Posterior vena cava (tissue), 2 donors: ENCODE measurements around the gene SYNGR2. TPM values are rescaled to one million over a fixed set of nuclear protein-coding genes. Genes with fewer than 3 reads are reported as not detected.

Experiments
- DNase-seq: peaks from one replicate; pipeline ENCODE4 v3.0.0-alpha.2; 2020; ENCODE audit warnings: low spot score
- intact Hi-C, 2 donors: fragments of 100-400 bp; cut with DNase I; formaldehyde crosslinking; loops; one replicate each; pipeline versions ENCODE4 v1.14.1 to v1.14.2; 2022 to 2023
- long read RNA-seq, 2 donors: library from polyadenylated mRNA; unstranded; transcript quantifications; one replicate each; pipeline ENCODE4 v2.0.0, GENCODE V29; 2020 to 2021
- total RNA-seq, 2 donors: library from RNA; stranded (reverse); fragmentation: NEBNext Ultra II Directional; extraction: Animal tissue kit (Norgen Biotek cat#: 25700); gene quantifications; one replicate each; pipeline ENCODE4 v1.2.1, GENCODE V29; 2021
- donor health status: DM: yes; HTN: yes; CAD: no.
- donor health status: DM: yes; HTN: yes; CAD: no.

The SYNGR2 gene, protein sequence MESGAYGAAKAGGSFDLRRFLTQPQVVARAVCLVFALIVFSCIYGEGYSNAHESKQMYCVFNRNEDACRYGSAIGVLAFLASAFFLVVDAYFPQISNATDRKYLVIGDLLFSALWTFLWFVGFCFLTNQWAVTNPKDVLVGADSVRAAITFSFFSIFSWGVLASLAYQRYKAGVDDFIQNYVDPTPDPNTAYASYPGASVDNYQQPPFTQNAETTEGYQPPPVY
- 10 to 100 TPM; 44.5 to 58.1 TPM for total RNA-seq
- long read RNA-seq, donor 1, transcript SYNGR2-204 (3 exons, 2,125 nt) = minor isoform, 5 of 54 reads
- long read RNA-seq, donor 1, transcript SYNGR2-201 (4 exons, 2,325 nt) = major isoform, 41 of 54 reads
- long read RNA-seq, donor 1, partial matches to known transcripts = 5 of 54 reads
- long read RNA-seq, donor 1, other reads (novel, unspliced or antisense) = 0 of 54 reads
- long read RNA-seq, donor 2, transcript SYNGR2-202 (5 exons, 949 nt) = minor isoform, 13 of 545 reads
- long read RNA-seq, donor 2, transcript SYNGR2-204 (3 exons, 2,125 nt) = minor isoform, 65 of 545 reads
- long read RNA-seq, donor 2, transcript SYNGR2-201 (4 exons, 2,325 nt) = major isoform, 449 of 545 reads
- long read RNA-seq, donor 2, partial matches to known transcripts = 6 of 545 reads
- long read RNA-seq, donor 2, other reads (novel, unspliced or antisense) = 4 of 545 reads

DNA sequence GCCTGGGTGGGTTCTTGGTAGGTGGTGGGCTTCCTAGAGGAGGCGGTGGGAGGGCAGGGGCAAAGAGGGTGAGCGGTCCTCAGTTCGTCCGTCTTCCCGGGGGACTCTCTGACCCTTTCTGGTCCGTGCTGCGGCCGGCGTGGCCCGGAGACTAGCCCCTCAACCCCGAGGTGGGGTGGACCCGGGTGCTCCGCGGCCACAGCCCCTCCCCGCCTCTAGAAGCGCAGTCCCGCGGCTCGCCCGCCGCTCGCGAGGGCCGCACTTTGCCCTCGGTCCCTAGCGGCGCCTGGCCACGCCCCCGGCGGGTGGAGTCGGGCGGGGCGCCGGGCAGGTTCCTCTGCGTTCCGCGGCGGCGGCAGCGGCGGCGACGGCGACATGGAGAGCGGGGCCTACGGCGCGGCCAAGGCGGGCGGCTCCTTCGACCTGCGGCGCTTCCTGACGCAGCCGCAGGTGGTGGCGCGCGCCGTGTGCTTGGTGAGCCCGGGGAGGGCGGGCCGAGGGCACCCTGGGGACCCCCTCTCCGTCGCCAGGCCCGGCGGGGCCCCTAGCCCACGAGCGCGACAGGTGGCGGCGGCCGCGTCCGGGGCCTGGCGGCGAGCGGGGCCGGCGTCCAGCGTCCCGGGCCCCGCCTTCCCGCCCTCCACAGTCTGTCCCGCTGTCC, at the start of gene SYNGR2:
TSS of gene SYNGR2 (plus strand) at position 340 of the 661 bp plus-strand sequence. CDS start at position 376, 36 bp downstream.
- intact Hi-C loops = no loop called here
- peak; percentile 94 for DNase-seq

DNA sequence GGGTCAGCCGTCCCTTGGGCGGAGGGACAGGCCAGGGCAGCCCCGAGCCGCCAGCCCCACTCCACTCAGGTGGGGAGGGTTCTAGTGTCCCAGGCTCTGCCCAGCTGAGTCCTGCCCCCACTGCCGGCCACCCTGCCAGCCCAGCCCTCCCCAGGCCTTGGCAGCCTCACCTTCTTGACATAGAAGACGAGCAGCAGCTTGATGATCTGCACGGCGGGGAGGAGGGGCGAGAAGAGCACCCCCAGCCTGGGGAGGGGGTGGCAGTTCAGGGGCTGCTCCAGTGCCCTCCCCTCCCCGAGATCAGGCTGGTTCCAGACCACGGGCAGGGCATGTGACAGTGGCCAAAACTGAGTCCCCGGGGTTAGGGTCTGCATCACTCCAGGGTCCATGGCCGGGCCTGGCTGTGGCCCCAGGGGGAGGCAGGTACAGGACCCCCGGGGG, 49.6 kb upstream of the SYNGR2 start:
- intact Hi-C loops = no loop called here
- no peak for DNase-seq

DNA sequence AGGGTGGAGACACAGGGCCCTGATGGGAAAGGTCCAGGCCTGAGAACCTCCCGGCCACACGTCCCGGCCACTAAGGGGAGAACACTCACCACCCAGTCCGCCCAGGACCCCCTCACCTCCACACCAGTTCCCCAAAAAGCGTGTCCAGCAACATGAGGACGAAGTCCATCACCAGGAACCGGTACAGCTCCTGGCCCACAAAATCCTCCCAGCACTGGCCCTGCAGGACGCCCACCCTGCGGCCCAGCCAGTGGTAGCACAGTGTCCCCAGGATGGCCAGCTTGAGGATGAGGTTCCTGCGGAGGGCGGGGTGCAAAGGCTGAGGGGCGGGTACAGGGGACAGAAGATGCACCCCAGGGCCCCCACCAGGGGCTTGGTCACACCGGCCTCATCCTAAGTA, 47.8 kb upstream of the SYNGR2 start:
- intact Hi-C loops = loop anchor here in 1 of 2 donors (10.0 kb wide), 1 partner anchor 304 kb away; no protein-coding TSS in a partner anchor
- no peak for DNase-seq

DNA sequence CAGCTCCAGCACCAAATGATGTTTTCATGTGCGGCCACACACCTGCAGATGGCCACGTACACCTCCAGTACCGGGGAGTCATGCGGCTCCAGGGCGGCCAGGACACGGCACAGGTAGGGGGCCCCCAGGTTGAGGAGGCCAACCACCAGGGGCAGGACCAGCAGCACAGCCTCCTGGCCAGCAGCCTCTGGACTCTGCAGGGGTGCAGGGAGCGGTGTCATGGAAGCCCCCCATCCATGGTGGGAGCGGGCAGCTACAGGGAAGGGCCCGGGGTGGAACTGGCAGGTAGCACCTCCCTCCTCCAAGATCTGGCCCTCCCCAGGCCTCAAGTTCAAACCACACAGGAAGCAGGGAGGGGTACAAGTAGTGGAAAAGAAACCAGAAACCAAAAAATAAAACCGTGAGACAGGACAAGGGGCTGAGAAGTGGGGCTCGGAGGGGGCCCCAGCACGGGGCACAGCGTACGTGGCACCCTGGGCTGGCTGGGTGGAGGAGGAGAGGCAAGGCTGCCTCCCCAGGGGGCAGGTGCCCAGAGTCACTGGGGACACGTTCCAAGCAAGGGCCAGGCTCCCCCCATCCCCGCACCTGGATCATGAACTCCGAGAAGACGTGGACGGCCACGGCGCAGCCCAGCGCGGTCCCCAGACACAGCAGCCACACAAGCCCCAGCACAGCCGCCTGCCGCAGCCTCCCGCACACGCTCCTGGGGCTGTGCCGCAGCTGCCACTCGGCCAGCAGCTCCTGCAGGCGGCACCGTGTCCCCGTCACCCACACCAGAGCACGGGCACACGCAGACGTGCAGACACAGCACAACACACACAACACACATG, 47.2 kb upstream of the SYNGR2 start:
- intact Hi-C loops = loop anchor here in 1 of 2 donors (10.0 kb wide), 1 partner anchor 304 kb away; no protein-coding TSS in a partner anchor
- DNase-seq = no peak

DNA sequence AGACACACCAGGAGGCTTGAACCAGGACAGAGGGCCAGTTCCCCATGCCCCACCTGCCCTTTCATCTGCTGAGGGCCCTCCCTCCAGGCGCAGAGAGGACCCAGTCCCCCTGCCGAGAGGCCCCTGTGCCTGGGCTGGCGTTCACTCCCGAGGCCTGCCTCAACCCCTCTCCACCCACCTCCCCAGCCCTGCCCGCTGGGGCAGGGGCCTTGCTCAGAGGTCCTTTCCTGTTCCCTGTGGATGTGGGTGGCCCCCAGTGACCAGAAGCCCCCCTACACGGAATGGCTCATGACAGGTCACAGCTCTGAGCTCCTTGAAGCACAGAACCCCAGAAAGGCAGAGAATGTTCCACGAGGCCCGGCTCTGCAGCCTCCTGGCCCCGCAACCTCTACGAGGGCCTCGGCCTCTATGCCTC, 46.6 kb upstream of the SYNGR2 start:
- intact Hi-C loops = loop anchor here in 1 of 2 donors (10.0 kb wide), 1 partner anchor 303 kb away; no protein-coding TSS in a partner anchor
- no peak for DNase-seq

DNA sequence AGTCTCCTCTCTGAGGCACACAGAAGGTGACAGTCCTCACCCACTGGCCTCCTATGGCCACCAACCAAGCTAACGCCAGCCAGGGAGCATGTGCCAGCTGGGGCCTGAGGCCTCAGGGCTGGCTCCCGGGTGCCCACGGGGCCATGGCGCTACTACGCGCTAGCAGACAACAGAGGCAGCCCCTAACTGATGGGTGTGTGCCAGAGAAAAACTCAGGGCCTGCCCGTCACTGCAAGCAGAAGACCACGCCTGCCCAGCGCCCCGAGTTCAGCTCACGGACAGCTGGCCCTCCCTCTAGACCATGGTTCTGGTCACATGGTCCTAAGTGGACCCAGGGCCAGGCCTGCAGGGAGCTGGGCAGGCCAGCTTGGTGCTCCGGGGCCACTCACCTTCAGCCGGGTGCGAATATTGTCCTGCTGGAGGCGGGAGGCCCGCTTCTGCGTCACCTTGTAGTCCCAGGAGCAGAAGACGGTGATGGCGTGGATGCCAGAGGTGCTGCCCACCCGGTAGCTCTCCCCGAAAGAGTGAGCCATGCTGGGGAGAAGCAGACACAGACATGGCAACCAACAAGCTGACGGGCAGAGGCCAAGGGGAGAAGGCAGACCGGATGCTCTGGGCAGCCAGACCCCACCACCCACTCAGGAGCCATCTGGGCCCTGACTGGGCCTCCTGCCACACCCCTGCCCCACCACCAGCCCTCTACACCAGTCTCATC, 46.0 kb upstream of the SYNGR2 start:
- DNase-seq = no peak
- intact Hi-C loops = loop anchor here in 1 of 2 donors (10.0 kb wide), 1 partner anchor 302 kb away; no protein-coding TSS in a partner anchor

DNA sequence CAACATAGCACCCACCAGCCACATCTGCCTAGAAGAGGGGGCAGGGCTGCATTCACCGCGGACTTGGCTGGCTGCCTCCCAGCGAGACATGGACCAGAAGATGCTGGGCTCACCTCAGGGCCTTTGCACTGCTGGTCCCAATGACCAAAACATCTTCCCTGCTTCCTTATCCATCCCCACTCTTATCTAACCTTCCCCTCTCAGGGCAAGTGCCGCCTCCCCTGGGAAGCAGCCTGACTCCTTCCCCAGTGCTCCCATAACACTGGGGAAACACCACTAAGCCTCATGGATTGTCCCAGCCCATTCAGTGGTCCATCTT, 45.5 kb upstream of the SYNGR2 start:
- intact Hi-C loops = loop anchor here in 1 of 2 donors (10.0 kb wide), 1 partner anchor 302 kb away; no protein-coding TSS in a partner anchor

DNA sequence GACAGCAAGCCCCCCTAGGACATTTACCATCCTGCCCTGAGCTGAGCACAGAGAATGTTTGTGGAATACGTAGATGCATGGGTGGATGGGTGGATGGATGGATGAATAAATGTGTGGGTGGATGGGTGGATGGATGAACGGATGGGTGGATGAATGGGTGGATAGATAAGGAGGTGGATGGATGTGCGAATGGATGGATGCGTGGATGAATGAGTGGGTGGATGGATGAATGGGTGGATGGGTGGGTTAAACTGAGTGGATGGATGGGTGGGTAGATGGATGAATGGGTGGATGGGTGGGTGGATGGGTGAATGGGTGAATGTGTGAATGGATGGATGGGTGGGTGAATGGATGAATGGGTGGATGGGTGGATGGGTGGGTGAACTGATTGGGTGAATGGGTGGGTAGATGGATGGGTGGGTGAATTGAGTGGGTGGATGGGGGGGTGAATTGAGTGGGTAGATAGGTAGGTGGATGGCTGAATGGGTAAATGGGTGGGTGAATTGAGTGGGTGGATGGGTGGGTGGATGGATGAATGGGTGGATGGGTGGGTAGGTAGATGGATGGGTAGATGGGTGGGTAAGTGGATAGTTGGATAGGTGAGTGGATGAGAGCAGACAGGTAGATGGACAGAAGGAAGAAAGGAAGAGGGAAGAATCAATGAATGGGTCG, 45.0 kb upstream of the SYNGR2 start:
- DNase-seq = no peak
- intact Hi-C loops = loop anchor here in 1 of 2 donors (10.0 kb wide), 1 partner anchor 301 kb away; no protein-coding TSS in a partner anchor

More for the DNA sequence above, 45.5 kb upstream of the SYNGR2 start:
- no peak for DNase-seq

DNA sequence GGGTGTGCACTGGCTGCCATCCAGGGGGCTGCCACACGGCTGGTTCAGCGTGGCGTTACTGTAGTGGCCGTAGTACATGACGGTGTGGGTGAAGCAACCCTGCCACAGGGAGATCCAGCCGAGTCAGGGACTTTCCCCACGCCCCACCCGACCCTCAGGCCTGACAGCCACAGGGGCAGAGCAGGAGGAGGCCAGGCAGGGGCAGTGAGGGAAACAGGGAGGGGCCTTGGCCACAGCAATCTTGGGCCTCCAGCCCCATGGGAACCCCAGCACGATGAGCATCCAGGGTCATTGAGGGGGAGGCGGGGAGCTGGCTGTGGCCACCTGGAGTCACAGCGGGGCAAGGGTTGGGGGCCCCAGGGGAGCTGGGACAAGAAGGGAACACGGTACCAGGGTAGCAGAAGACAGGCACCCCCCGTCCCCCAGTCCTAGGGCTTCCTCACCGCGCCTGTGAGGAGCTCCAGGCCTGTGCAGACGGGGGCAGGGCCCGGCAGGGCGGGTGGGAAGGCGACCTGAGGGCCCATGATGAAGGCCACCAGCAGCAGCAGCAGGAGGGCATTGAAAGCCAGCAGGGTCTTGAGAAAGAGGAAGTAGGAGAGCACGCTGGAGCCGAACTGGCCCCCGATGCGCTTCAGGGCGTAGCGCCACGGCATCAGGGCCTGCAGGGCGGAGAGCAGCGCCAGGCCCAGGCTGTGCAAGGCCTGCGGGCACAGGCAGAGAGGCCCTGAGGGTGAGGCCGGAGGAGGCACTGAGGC, 44.1 kb upstream of the SYNGR2 start:
- intact Hi-C loops = loop anchor here in 1 of 2 donors (10.0 kb wide), 1 partner anchor 301 kb away; no protein-coding TSS in a partner anchor
- no peak for DNase-seq

DNA sequence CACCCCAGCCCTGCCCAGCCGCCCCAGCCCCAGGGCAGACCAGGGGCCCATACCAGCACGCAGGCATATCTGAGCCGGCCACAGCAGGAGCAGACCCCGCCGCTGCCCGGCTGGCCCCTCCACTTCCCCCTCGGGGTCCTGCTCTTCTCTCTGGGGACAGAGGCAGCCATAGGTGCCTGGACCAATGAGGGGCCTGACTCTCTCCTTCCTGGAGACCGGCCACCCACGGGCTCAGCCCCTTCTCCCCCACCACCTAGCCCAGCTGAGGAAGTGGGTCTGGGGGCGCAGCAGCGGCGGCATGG, 43.6 kb upstream of the SYNGR2 start:
- intact Hi-C loops = loop anchor here in 1 of 2 donors (10.0 kb wide), 1 partner anchor 300 kb away; no protein-coding TSS in a partner anchor

DNA sequence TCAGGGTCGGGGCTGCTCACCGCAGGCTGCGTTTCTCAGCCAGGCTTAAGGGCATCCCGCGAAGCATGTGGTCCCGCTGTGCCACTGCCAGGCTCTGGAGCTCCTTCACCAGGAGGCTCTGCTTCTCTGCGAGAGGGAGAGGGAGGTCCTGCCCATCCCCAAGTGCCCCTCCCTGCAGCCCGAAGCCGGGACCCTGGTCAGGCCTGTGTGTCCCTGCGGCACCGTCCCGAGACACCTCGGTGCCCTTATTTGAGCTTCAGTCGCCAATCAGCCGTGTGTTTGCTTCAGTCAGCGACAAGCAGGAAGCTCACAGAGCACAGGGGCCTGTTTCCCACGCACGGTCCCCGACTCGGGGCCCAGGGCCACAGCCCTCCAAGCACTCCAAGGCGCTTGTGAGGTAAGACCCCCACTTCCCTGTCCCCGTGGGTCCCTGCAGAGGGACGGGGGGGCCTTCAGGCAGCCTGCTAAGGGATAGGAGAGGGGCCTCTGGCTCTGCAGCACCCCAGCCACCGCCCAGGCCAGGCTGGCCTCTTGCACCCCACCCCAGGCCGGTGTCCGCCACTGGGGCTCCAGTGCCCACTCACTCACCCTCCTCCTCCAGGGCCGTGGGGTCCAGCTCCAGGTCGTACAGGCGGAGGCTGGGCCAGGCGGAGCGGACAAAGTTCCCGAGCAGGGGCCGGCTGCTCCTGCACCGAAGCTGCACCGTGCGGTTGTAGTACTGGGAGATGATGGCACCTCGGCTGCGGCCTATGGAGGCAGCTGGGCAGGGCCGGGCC, 43.1 kb upstream of the SYNGR2 start:
- no peak for DNase-seq

More for the DNA sequence above, 43.6 kb upstream of the SYNGR2 start:
- no peak for DNase-seq

DNA sequence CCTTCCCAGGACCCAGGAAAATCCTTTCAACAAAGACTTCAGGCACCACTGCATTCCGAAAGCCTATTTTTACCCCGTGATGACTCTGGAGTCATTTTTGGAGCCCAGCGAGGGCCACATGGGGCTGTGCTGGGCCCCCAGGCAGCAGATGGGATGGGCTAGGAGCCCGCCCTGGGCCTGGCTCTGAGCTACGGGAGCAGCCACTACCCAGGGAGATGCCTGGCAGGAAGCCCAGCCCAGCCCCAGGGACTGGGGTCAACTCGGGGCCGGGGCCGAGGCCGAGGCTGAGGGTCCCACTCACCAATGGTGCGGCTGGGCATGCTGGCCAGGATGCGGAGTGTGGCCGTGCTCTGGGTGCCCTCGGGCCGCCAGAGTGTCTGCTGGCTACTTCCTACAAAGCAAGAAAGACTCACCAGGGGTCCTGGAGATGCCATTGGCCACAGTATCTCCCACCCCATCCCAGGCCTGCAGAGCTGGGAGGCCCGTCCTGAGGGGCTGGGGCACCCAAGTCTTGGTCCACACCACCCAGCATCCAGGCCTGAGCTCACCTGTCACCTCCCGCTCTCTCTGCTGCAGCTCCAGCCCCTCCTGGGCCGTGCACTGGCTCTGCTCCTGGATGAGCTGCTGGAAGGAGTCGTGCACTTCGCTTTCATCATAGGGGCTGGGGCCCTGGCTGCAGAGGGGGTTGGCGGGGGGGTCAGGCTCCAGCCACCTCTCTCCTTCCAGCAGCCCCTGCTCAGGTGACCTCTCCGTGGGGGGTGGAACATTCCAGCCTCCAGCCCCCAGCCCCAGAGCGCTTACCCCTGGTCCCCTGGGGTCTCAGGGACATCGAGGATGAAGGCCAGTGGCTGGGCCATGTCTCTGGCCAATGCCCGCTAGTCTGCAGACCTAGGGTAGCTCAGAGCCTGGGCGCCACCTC, 42.1 kb upstream of the SYNGR2 start:
- intact Hi-C loops = loop anchor here in 1 of 2 donors (10.0 kb wide), 1 partner anchor 299 kb away; no protein-coding TSS in a partner anchor
- no peak for DNase-seq

More for the DNA sequence above, 43.1 kb upstream of the SYNGR2 start:
- intact Hi-C loops = loop anchor here in 1 of 2 donors (10.0 kb wide), 1 partner anchor 299 kb away; no protein-coding TSS in a partner anchor

DNA sequence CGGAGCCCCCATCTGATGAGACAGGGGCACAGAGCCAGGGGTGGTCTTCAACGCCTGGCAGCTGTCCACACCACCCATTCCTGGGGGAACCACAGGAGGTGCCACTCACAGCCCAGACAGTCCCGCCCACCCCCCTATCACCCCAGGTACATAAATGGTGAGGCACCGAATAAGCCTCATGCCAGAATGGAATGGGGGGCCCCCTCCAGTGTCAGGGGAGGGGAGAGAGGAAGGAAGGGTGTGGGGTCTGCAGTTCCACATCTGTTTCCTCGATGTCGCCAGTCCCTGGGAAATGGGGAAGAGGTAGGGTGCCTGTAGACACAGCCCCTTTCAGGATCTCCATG, 41.5 kb upstream of the SYNGR2 start:
- intact Hi-C loops = loop anchor here in 1 of 2 donors (10.0 kb wide), 1 partner anchor 298 kb away; no protein-coding TSS in a partner anchor
- no peak for DNase-seq

DNA sequence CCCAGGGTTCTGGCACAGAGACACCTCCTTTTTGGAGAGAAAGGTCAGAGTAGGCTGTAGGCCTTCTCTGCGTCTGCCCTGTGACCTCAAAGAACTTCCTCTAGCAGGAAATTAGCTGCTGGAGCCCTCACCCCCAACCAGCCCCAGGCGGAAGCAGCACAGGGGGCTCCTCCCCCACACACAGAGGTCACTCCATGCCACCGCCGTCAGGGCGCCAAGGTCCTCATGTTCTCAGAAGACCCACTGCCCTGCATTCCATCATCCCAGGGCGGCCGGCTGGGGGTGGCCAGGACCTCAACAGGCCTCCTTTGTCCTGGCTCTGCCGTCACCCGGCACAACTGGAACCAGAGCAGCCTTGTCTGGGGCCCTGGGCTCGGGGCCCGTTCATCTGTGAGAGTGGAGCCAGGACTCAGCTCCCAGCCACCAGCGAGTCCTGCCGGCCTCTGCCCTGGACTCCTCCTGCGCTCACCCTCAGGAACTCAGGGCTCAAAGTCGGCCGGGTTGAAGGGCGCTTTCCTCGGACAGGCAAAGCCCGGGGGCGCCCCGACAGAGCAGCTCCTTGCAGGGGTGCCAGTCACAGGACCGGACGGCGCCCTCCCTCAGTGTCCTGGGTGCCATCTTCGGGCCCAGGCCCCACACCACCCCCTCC, 41.0 kb upstream of the SYNGR2 start:
- intact Hi-C loops = loop anchor here in 1 of 2 donors (10.0 kb wide), 1 partner anchor 297 kb away; no protein-coding TSS in a partner anchor
- DNase-seq = peak; percentile 92
